ENCODE results near the gene C1S.
A peak's percentile ranks its signal among the peaks of the same experiment; 100 is the strongest.

GRCh38 chr12:7092229-7092985 lies 31.9 kb downstream of the C1S start, which contains the start of gene C1R:
- TF ChIP-seq CTCF (IDR thresholded peaks at IDR 0.05 in 8 of 11, conservative IDR thresholded peaks at IDR 0.05 in 3 of 11): peak; percentile 79 to 96 (median 93)
- peak in 2 of 3 donors; percentile 68 to 71 for TF ChIP-seq POLR2AphosphoS5 (IDR thresholded peaks at IDR 0.05)

Data from spleen (tissue), 7 donors.